ENCODE measurements around the gene MMP20. TPM values are rescaled to one million over a fixed set of nuclear protein-coding genes. Genes with fewer than 3 reads are reported as not detected.

MMP20 gene
- total RNA-seq, 1 experiment from 2014 or later, result not detected

DNA sequence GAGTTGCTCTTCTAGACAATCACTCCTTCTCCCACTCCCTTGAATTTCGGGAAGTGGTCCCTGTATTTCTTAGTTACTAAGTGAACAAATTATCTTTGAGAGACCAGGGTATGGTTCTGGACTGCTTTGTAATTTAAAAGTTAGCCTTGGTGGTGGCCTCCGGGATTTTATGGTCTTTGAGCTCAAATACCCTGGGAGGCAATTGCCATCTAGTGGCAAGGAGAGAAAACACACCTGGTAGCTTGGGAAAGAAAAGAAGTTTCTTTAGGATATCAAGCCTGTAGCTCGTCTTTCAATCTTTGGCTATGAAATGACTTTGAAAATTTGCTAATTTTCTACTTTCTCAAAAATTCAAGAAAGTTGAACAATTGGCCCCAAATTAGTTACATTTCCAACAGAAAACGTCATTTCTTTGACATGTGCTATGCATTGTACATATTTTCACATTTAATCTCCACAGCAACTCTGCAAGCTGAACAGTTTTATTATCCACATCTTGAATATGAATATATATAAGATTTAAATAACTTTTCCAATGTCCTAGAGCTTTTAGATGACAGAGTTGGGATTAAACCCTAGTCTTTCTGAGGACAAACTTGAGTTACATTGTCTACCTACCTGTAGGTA lies 41.3 kb upstream of the MMP20 start:
- Mint-ChIP-seq H3K4me1 (peaks cover 7 to 13% of the 10 kb centered on the region in 2 experiments), H3K4me3 (no peak overlapping the region), H3K9me3 (no peaks in the 10 kb centered on the region), H3K27me3 (ENCODE audit: low read depth) (no peaks in the 10 kb centered on the region), H3K36me3 (ENCODE audit: insufficient read depth in 1 of 3, low read depth in 3 of 3) (no peaks in the 10 kb centered on the region), H3K27ac (peak overlapping the region in 1 of 3 experiments; percentile 59; a peak in 1 of 7 replicates)
- no peak overlapping the region for H4K5ac ChIP-seq (ENCODE audit: insufficient read length, low read depth, low read length)
- no peaks in the 10 kb centered on the region for H3K23me2 ChIP-seq (ENCODE audit: insufficient read length, low read depth, low read length, poor library complexity, severe bottlenecking)
- no peaks in the 10 kb centered on the region for H4K20me1 ChIP-seq (ENCODE audit: control insufficient read depth, insufficient read depth, insufficient read length)
- H3K14ac ChIP-seq (ENCODE audit: insufficient read depth, low read length), result no peak overlapping the region
- no peak overlapping the region for H2BK5ac ChIP-seq (ENCODE audit: insufficient read length, low read length)
- no peak overlapping the region for H3T11ph ChIP-seq (ENCODE audit: low read length)
- no peaks in the 10 kb centered on the region for H3K4me1 ChIP-seq (ENCODE audit: insufficient read depth, low read length)
- no CpG with 5 or more reads among the region's 4 CpGs for WGBS (ENCODE audit: extremely low coverage, insufficient read length, low lambda C conversion rate)
- TF ChIP-seq, protein P1, sequence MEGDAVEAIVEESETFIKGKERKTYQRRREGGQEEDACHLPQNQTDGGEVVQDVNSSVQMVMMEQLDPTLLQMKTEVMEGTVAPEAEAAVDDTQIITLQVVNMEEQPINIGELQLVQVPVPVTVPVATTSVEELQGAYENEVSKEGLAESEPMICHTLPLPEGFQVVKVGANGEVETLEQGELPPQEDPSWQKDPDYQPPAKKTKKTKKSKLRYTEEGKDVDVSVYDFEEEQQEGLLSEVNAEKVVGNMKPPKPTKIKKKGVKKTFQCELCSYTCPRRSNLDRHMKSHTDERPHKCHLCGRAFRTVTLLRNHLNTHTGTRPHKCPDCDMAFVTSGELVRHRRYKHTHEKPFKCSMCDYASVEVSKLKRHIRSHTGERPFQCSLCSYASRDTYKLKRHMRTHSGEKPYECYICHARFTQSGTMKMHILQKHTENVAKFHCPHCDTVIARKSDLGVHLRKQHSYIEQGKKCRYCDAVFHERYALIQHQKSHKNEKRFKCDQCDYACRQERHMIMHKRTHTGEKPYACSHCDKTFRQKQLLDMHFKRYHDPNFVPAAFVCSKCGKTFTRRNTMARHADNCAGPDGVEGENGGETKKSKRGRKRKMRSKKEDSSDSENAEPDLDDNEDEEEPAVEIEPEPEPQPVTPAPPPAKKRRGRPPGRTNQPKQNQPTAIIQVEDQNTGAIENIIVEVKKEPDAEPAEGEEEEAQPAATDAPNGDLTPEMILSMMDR (conservative IDR thresholded peaks at IDR 0.05), result peak; percentile 86
- H3K4ac ChIP-seq (ENCODE audit: low read depth, low read length), result no peak overlapping the region
- no peak overlapping the region for H2BK120ac ChIP-seq (ENCODE audit: low read depth, low read length, poor library complexity, severe bottlenecking)
- no peaks in the 10 kb centered on the region for H3K79me2 ChIP-seq (ENCODE audit: insufficient read depth, low read length)
- H2BK15ac ChIP-seq (ENCODE audit: low read depth, low read length), result no peak overlapping the region
- DNase-seq, result no peak
- H4K91ac ChIP-seq (ENCODE audit: insufficient read length, low read depth, low read length), result no peak overlapping the region
- H3K27ac ChIP-seq (ENCODE audit: insufficient read length, low read depth, low read length), result no peak overlapping the region
- H3K23ac ChIP-seq (ENCODE audit: insufficient read length, low read depth, low read length), result no peak overlapping the region
- no peak overlapping the region for H3K56ac ChIP-seq (ENCODE audit: insufficient read length, low read depth, low read length)
- H2AFZ ChIP-seq (ENCODE audit: low read length), result no peak overlapping the region
- no peak overlapping the region for H4K8ac ChIP-seq (replicated peaks; ENCODE audit: insufficient read length, low read depth, low read length)
- H3K9me3 ChIP-seq (ENCODE audit: control insufficient read depth, low read depth, low read length), result no peaks in the 10 kb centered on the region
- H2BK20ac ChIP-seq (ENCODE audit: low read depth, low read length, poor library complexity, severe bottlenecking), result no peak overlapping the region
- no peak overlapping the region for H2BK12ac ChIP-seq (ENCODE audit: insufficient read length, low read depth, low read length)
- H3K79me1 ChIP-seq (ENCODE audit: insufficient read depth, low read depth, low read length, poor library complexity, severe bottlenecking), result no peaks in the 10 kb centered on the region
- H2AK5ac ChIP-seq (ENCODE audit: insufficient read length, low read length), result no peak overlapping the region
- no peak overlapping the region for H3K4me2 ChIP-seq (ENCODE audit: insufficient read depth, insufficient read length, low read length)
- H3K27me3 ChIP-seq (ENCODE audit: insufficient read depth, low read length), result no peaks in the 10 kb centered on the region
- H3K9ac ChIP-seq (ENCODE audit: extremely low read depth, insufficient read length, low read length), result no peak overlapping the region
- H3K18ac ChIP-seq (ENCODE audit: insufficient read length, low read depth, low read length), result no peak overlapping the region

Measured in H9 (cell line).